Effector memory CD8-positive, alpha-beta T cell (primary cell): Measurements from ENCODE around the gene IRF2BP2.

Source experiments
- ATAC-seq: fragments of 150-1000 bp; cut with Tn5 transposase; replicated peaks from 2 replicates; pipeline ENCODE4 v1.10.0; 2021; ENCODE audit warnings: mild to moderate bottlenecking, moderate library complexity
- DNase-seq, 3 experiments: peaks; one replicate each; pipeline ENCODE4 v3.0.0; 2021
- H3K27ac Mint-ChIP-seq, 2 donors: one replicate each; pipeline ENCODE4 v1.8.0; 2022; ENCODE audit warnings: mild to moderate bottlenecking in 2 of 2, mixed read lengths in 2 of 2, moderate library complexity in 2 of 2
- H3K27me3 Mint-ChIP-seq, 2 donors: one replicate each; pipeline ENCODE4 v1.8.0; 2022; ENCODE audit warnings: mixed read lengths in 2 of 2
- H3K36me3 Mint-ChIP-seq: one replicate; pipeline ENCODE4 v1.8.0; 2022; ENCODE audit warnings: mild to moderate bottlenecking, moderate library complexity, mixed read lengths; ENCODE audit not compliant: insufficient read depth
- H3K4me1 Mint-ChIP-seq, 2 donors: one replicate each; pipeline ENCODE4 v1.8.0; 2022; ENCODE audit warnings: low read depth in 2 of 2, mixed read lengths in 2 of 2
- H3K4me3 Mint-ChIP-seq, 2 donors: one replicate each; pipeline ENCODE4 v1.8.0; 2022; ENCODE audit warnings: mild to moderate bottlenecking in 2 of 2, mixed read lengths in 2 of 2, moderate library complexity in 2 of 2
- H3K9me3 Mint-ChIP-seq, 2 donors: one replicate each; pipeline ENCODE4 v1.8.0; 2022; ENCODE audit warnings: mixed read lengths in 2 of 2

The IRF2BP2 gene

GRCh38 chr1:234627009-234627950 lies 17.3 kb upstream of the IRF2BP2 start:
- peaks cover 0 to 2% of the 10 kb centered on the region in 2 donors for H3K4me1 Mint-ChIP-seq
- no peaks in the 10 kb centered on the region for H3K36me3 Mint-ChIP-seq
- H3K4me3 Mint-ChIP-seq = no peak overlapping the region
- peaks cover 13 to 27% of the 10 kb centered on the region in 2 donors for H3K27me3 Mint-ChIP-seq
- no peaks in the 10 kb centered on the region for H3K9me3 Mint-ChIP-seq
- no peak overlapping the region for H3K27ac Mint-ChIP-seq
- ATAC-seq (no peak), DNase-seq (no peak)

- Mint-ChIP-seq H3K27ac (no peak overlapping the region), H3K9me3 (no peaks in the 10 kb centered on the region), H3K27me3 (peaks cover 13 to 27% of the 10 kb centered on the region in 2 donors), H3K4me3 (no peak overlapping the region), H3K36me3 (no peaks in the 10 kb centered on the region), H3K4me1 (peaks cover 0 to 2% of the 10 kb centered on the region in 2 donors)
- ATAC-seq (no peak), DNase-seq (no peak)
Measured at GRCh38 chr1:234626391-234626790, 16.4 kb upstream of the IRF2BP2 start.

GRCh38 chr1:234624724-234625117 lies 14.7 kb upstream of the IRF2BP2 start:
- peaks cover 20 to 26% of the 10 kb centered on the region in 2 donors for H3K27me3 Mint-ChIP-seq
- no peak for DNase-seq
- H3K36me3 Mint-ChIP-seq = no peaks in the 10 kb centered on the region
- H3K4me1 Mint-ChIP-seq = peaks cover 0 to 2% of the 10 kb centered on the region in 2 donors
- H3K9me3 Mint-ChIP-seq = no peaks in the 10 kb centered on the region
- ATAC-seq = no peak
- H3K4me3 Mint-ChIP-seq = no peak overlapping the region
- no peak overlapping the region for H3K27ac Mint-ChIP-seq

GRCh38 chr1:234621657-234622335 lies 11.8 kb upstream of the IRF2BP2 start:
- H3K36me3 Mint-ChIP-seq = no peaks in the 10 kb centered on the region
- peaks cover 0 to 2% of the 10 kb centered on the region in 2 donors for H3K4me1 Mint-ChIP-seq
- DNase-seq (no peak), ATAC-seq (no peak)
- no peak overlapping the region for H3K4me3 Mint-ChIP-seq
- no peak overlapping the region for H3K27ac Mint-ChIP-seq
- no peaks in the 10 kb centered on the region for H3K9me3 Mint-ChIP-seq
- H3K27me3 Mint-ChIP-seq = peaks cover 7 to 9% of the 10 kb centered on the region in 2 donors

- H3K27me3 Mint-ChIP-seq = peaks cover 7 to 9% of the 10 kb centered on the region in 2 donors
- no peak overlapping the region for H3K27ac Mint-ChIP-seq
- no peaks in the 10 kb centered on the region for H3K36me3 Mint-ChIP-seq
- no peaks in the 10 kb centered on the region for H3K9me3 Mint-ChIP-seq
- ATAC-seq (no peak), DNase-seq (no peak)
- no peak overlapping the region for H3K4me3 Mint-ChIP-seq
- peaks cover 0 to 2% of the 10 kb centered on the region in 2 donors for H3K4me1 Mint-ChIP-seq
Measured at GRCh38 chr1:234621127-234621468, 11.1 kb upstream of the IRF2BP2 start.

- no peak overlapping the region for H3K4me3 Mint-ChIP-seq
- no peaks in the 10 kb centered on the region for H3K36me3 Mint-ChIP-seq
- ATAC-seq = no peak
- H3K27me3 Mint-ChIP-seq = peaks cover 7 to 9% of the 10 kb centered on the region in 2 donors
- H3K27ac Mint-ChIP-seq = no peak overlapping the region
- H3K9me3 Mint-ChIP-seq = no peaks in the 10 kb centered on the region
- no peak for DNase-seq
- H3K4me1 Mint-ChIP-seq = peaks cover 0 to 2% of the 10 kb centered on the region in 2 donors
Measured at GRCh38 chr1:234620272-234621126, 10.5 kb upstream of the IRF2BP2 start.

GRCh38 chr1:234619794-234620247 lies 9.8 kb upstream of the IRF2BP2 start:
- no peak for ATAC-seq
- Mint-ChIP-seq H3K27ac (no peak overlapping the region), H3K4me1 (no peaks in the 10 kb centered on the region), H3K36me3 (no peaks in the 10 kb centered on the region), H3K9me3 (no peaks in the 10 kb centered on the region), H3K27me3 (peaks cover 7 to 9% of the 10 kb centered on the region in 2 donors), H3K4me3 (no peak overlapping the region)
- DNase-seq = no peak

GRCh38 chr1:234619071-234619480 lies 9.1 kb upstream of the IRF2BP2 start:
- no peak overlapping the region for H3K4me3 Mint-ChIP-seq
- H3K27ac Mint-ChIP-seq = no peak overlapping the region
- H3K9me3 Mint-ChIP-seq = no peaks in the 10 kb centered on the region
- H3K36me3 Mint-ChIP-seq = no peaks in the 10 kb centered on the region
- no peaks in the 10 kb centered on the region for H3K4me1 Mint-ChIP-seq
- DNase-seq (no peak), ATAC-seq (no peak)
- peaks cover 7 to 9% of the 10 kb centered on the region in 2 donors for H3K27me3 Mint-ChIP-seq

GRCh38 chr1:234618737-234619049 lies 8.7 kb upstream of the IRF2BP2 start:
- no peaks in the 10 kb centered on the region for H3K9me3 Mint-ChIP-seq
- H3K27ac Mint-ChIP-seq = no peak overlapping the region
- no peaks in the 10 kb centered on the region for H3K36me3 Mint-ChIP-seq
- no peaks in the 10 kb centered on the region for H3K4me1 Mint-ChIP-seq
- peaks cover 7 to 9% of the 10 kb centered on the region in 2 donors for H3K27me3 Mint-ChIP-seq
- DNase-seq (no peak), ATAC-seq (no peak)
- no peak overlapping the region for H3K4me3 Mint-ChIP-seq

- no peak for ATAC-seq
- Mint-ChIP-seq H3K36me3 (no peaks in the 10 kb centered on the region), H3K27me3 (peaks cover 7 to 9% of the 10 kb centered on the region in 2 donors), H3K4me3 (no peak overlapping the region), H3K4me1 (peaks cover 0 to 4% of the 10 kb centered on the region in 2 donors), H3K27ac (no peak overlapping the region), H3K9me3 (no peaks in the 10 kb centered on the region)
- no peak for DNase-seq
Measured at GRCh38 chr1:234617986-234618736, 8.2 kb upstream of the IRF2BP2 start.

GRCh38 chr1:234617131-234617985 lies 7.4 kb upstream of the IRF2BP2 start:
- no peak for ATAC-seq
- H3K27ac Mint-ChIP-seq = no peak overlapping the region
- peaks cover 7 to 12% of the 10 kb centered on the region in 2 donors for H3K4me1 Mint-ChIP-seq
- DNase-seq = no peak
- H3K36me3 Mint-ChIP-seq = peaks cover 5% of the 10 kb centered on the region
- H3K9me3 Mint-ChIP-seq = no peaks in the 10 kb centered on the region
- H3K4me3 Mint-ChIP-seq = no peak overlapping the region
- peaks cover 7 to 9% of the 10 kb centered on the region in 2 donors for H3K27me3 Mint-ChIP-seq

- peaks cover 13% of the 10 kb centered on the region for H3K36me3 Mint-ChIP-seq
- no peaks in the 10 kb centered on the region for H3K9me3 Mint-ChIP-seq
- H3K4me1 Mint-ChIP-seq = peaks cover 13 to 19% of the 10 kb centered on the region in 2 donors
- ATAC-seq (no peak), DNase-seq (no peak)
- no peak overlapping the region for H3K27ac Mint-ChIP-seq
- H3K4me3 Mint-ChIP-seq = no peak overlapping the region
- H3K27me3 Mint-ChIP-seq = peaks cover 7 to 9% of the 10 kb centered on the region in 2 donors
Measured at GRCh38 chr1:234616644-234617043, 6.7 kb upstream of the IRF2BP2 start.
